MCF 10A (cell line): Measurements from ENCODE around the gene MBD1. TPM values are rescaled to one million over a fixed set of nuclear protein-coding genes. Genes with fewer than 3 reads are reported as not detected.

ENCODE experiments used
- BruUV-seq: library from RNA; stranded (reverse); fragments of 400-500 nt; replicated peaks from 2 replicates; lab custom pipeline; 2021; lab: Mats Ljungman, UMichigan
- CTCF ChIA-PET: fragments of 300-600 bp; sonication (Branson Sonifier 250); formaldehyde crosslinking; extraction: SDS; loops from one replicate; lab custom pipeline; 2021; ENCODE audit warnings: antibody characterized with exemption, inconsistent platforms; lab: Yijun Ruan, JAX
- POLR2A ChIA-PET: fragments of 300-600, 350-650 bp; sonication (Branson Sonifier 250); formaldehyde crosslinking; extraction: SDS; loops from one replicate; lab custom pipeline; 2020; ENCODE audit warnings: antibody characterized with exemption, inconsistent platforms; lab: Yijun Ruan, JAX
- DNase-seq: peaks from one replicate; pipeline ENCODE4 v3.0.0-alpha.2; 2018; ENCODE audit not compliant: unreplicated experiment
- H3K27ac Mint-ChIP-seq: one replicate; pipeline ENCODE4 v1.8.0; 2022; ENCODE audit warnings: mild to moderate bottlenecking, low read depth, mixed read lengths; ENCODE audit not compliant: unreplicated experiment
- H3K27me3 Mint-ChIP-seq: one replicate; pipeline ENCODE4 v1.8.0; 2022; ENCODE audit warnings: mixed read lengths; ENCODE audit not compliant: insufficient read depth, unreplicated experiment
- H3K36me3 Mint-ChIP-seq: one replicate; pipeline ENCODE4 v1.8.0; 2022; ENCODE audit warnings: mild to moderate bottlenecking, moderate library complexity, mixed read lengths; ENCODE audit not compliant: insufficient read depth, unreplicated experiment
- H3K4me1 Mint-ChIP-seq: one replicate; pipeline ENCODE4 v1.8.0; 2022; ENCODE audit warnings: mixed read lengths; ENCODE audit not compliant: insufficient read depth, unreplicated experiment
- H3K4me3 Mint-ChIP-seq: one replicate; pipeline ENCODE4 v1.8.0; 2022; ENCODE audit warnings: mild to moderate bottlenecking, moderate library complexity, mixed read lengths; ENCODE audit not compliant: unreplicated experiment
- H3K9me3 Mint-ChIP-seq: one replicate; pipeline ENCODE4 v1.8.0; 2022; ENCODE audit warnings: mixed read lengths; ENCODE audit not compliant: unreplicated experiment
- CTCF ChIP-seq: fragments of 200-600 bp; IDR thresholded peaks from one replicate; pipeline ENCODE4 v1.8.0; 2022; ENCODE audit warnings: antibody characterized with exemption, mild to moderate bottlenecking; ENCODE audit not compliant: unreplicated experiment
- intact Hi-C: fragments of 100-400 bp; cut with micrococcal nuclease; formaldehyde crosslinking; loops from 2 replicates; pipeline ENCODE4 v1.14.1; 2022
- total RNA-seq: library from RNA; stranded (reverse); gene quantifications from 2 replicates; pipeline ENCODE4 v1.2.3, GENCODE V29; 2022

The MBD1 gene
- total RNA-seq, 1 experiment from 2014 or later: 203 TPM

- ChIA-PET POLR2A (interaction anchor here (0.7 to 3.6 kb wide), 14 partner anchors 9 to 821 kb away, joined by 3 to 36 read pairs (median 4); partner anchors contain the start of genes C18orf32 and MBD1), CTCF (interaction anchor here (0.7 to 2.0 kb wide), 7 partner anchors 20 to 448 kb away, joined by 3 to 16 read pairs (median 4); no protein-coding TSS in a partner anchor)
- intact Hi-C loops: loop anchor here (1.0 to 5.0 kb wide), 2 partner anchors 21 to 49 kb away; partner anchors contain the start of gene CXXC1
- Mint-ChIP-seq H3K36me3 (no peaks in the 10 kb centered on the region), H3K4me3 (peak overlapping the region; percentile 88), H3K4me1 (peaks cover 13% of the 10 kb centered on the region), H3K9me3 (no peaks in the 10 kb centered on the region), H3K27me3 (no peaks in the 10 kb centered on the region), H3K27ac (peak overlapping the region; percentile 94)
- DNase-seq: peak; percentile 100
- no peak for TF ChIP-seq CTCF
- TSS peak; percentile 76 for BruUV-seq
Measured at GRCh38 chr18:50307738-50308470, 26.6 kb upstream of the MBD1 start.

DNA sequence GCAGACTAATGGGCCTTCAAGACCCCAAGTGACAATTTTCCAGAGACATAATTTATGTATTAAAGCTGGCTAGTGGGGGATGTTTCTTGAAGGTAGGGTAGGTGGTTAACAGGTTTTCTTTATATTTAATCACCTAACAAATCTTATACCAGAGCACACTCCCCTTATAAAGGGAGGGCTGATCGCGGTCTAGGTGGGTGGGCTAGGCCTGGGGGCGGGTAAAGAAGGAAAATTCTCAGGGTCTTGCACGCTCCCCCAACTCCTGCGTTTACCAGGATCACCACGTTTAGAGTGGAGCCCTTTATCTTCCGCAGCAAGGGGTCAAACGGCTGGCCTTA, 26.0 kb upstream of the MBD1 start:
- H3K27ac Mint-ChIP-seq: peak overlapping the region; percentile 94
- peaks cover 13% of the 10 kb centered on the region for H3K4me1 Mint-ChIP-seq
- H3K9me3 Mint-ChIP-seq: no peaks in the 10 kb centered on the region
- CTCF ChIA-PET: interaction anchor here (0.8 to 1.5 kb wide), 6 partner anchors 19 to 200 kb away, joined by 3 to 5 read pairs (median 4); no protein-coding TSS in a partner anchor
- DNase-seq: no peak
- BruUV-seq: no TSS peak
- H3K27me3 Mint-ChIP-seq: no peaks in the 10 kb centered on the region
- POLR2A ChIA-PET: interaction anchor here (0.7 to 3.6 kb wide), 12 partner anchors 8 to 112 kb away, joined by 3 to 36 read pairs (median 4); partner anchors contain the start of genes MBD1 and MYO5B
- TF ChIP-seq CTCF: no peak
- intact Hi-C loops: loop anchor here (5.0 kb wide), 1 partner anchor 50 kb away; no protein-coding TSS in a partner anchor
- peak overlapping the region; percentile 88 for H3K4me3 Mint-ChIP-seq
- no peaks in the 10 kb centered on the region for H3K36me3 Mint-ChIP-seq

GRCh38 chr18:50306944-50307343, 25.6 kb upstream of the MBD1 start:
- H3K36me3 Mint-ChIP-seq: no peaks in the 10 kb centered on the region
- H3K27ac Mint-ChIP-seq: no peak overlapping the region
- intact Hi-C loops: loop anchor here (5.0 kb wide), 1 partner anchor 50 kb away; no protein-coding TSS in a partner anchor
- H3K9me3 Mint-ChIP-seq: no peaks in the 10 kb centered on the region
- peaks cover 13% of the 10 kb centered on the region for H3K4me1 Mint-ChIP-seq
- no peaks in the 10 kb centered on the region for H3K27me3 Mint-ChIP-seq
- POLR2A ChIA-PET: interaction anchor here (0.6 to 3.6 kb wide), 8 partner anchors 8 to 112 kb away, joined by 3 to 36 read pairs (median 4); partner anchors contain the start of genes MBD1 and MYO5B
- no peak for DNase-seq
- BruUV-seq: no TSS peak
- TF ChIP-seq CTCF: no peak
- CTCF ChIA-PET: interaction anchor here (0.8 to 1.5 kb wide), 5 partner anchors 19 to 122 kb away, joined by 3 to 5 read pairs (median 4); no protein-coding TSS in a partner anchor
- peak overlapping the region; percentile 88 for H3K4me3 Mint-ChIP-seq

DNA sequence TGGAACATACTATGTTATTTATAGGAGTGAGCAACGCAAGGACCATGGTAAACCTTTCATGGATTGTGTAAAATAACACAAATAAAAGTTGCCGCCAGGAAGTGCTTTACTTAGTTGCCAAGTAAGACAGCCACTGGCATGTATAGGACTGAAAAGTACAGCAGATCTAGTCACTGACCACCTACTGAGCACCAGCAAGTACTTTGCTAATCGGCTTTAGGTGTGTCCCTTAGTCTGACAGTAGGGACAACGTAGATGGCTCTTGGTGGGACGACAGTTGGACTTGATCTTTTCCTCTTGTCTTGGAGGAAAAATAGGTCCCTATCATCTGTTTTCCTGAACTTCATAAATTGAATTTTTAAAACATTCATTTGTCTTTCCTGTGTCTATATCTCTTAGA, 19.8 kb upstream of the MBD1 start:
- H3K4me3 Mint-ChIP-seq: no peak overlapping the region
- BruUV-seq: no TSS peak
- intact Hi-C loops: no loop called here
- H3K36me3 Mint-ChIP-seq: no peaks in the 10 kb centered on the region
- ChIA-PET POLR2A (no interaction called here), CTCF (interaction anchor here (1.3 kb wide), 1 partner anchor 10 kb away, joined by 4 read pairs; no protein-coding TSS in a partner anchor)
- no peaks in the 10 kb centered on the region for H3K27me3 Mint-ChIP-seq
- H3K4me1 Mint-ChIP-seq: no peaks in the 10 kb centered on the region
- no peak for TF ChIP-seq CTCF
- H3K27ac Mint-ChIP-seq: no peak overlapping the region
- H3K9me3 Mint-ChIP-seq: no peaks in the 10 kb centered on the region
- no peak for DNase-seq
